B cell (primary cell): ENCODE measurements around the gene INTU. TPM values are rescaled to one million over a fixed set of nuclear protein-coding genes. Genes with fewer than 3 reads are reported as not detected.

ENCODE experiments used
- ATAC-seq: fragments of 200-7000 bp; cut with Tn5 transposase; one replicate; pipeline ENCODE4 v1.10.0; 2021; ENCODE audit warnings: low read depth, mild to moderate bottlenecking, moderate number of reproducible peaks, moderate library complexity
- CTCF ChIA-PET: fragments of 350-600 bp; sonication (Branson Sonifier 250); formaldehyde crosslinking; loops from one replicate; lab custom pipeline; 2021; ENCODE audit warnings: antibody characterized with exemption, inconsistent platforms; lab: Charles Lee
- POLR2A ChIA-PET: fragments of 350-600 bp; sonication (Branson Sonifier 250); formaldehyde crosslinking; loops from one replicate; lab custom pipeline; 2021; ENCODE audit warnings: antibody characterized with exemption; lab: Charles Lee
- DNase-seq: peaks from one replicate; pipeline ENCODE4 v3.0.0; 2013
- H2AFZ ChIP-seq: 2 replicates; pipeline ENCODE4 v1.6.1; 2012; ENCODE audit warnings: mild to moderate bottlenecking, low read depth, low read length; ENCODE audit not compliant: insufficient read depth, poor library complexity, severe bottlenecking
- H3K27ac ChIP-seq, 2 donors: 1 replicate in 1 of 2; 2 replicates in 1 of 2; pipeline ENCODE4 v1.5.1; 2012 to 2013; ENCODE audit warnings: low read length in 2 of 2, mild to moderate bottlenecking in 2 of 2, moderate library complexity in 1 of 2
- H3K27me3 ChIP-seq, 4 experiments: fragments of 200-600 bp in 1 of 4; sonication (generic) in 1 of 4; replicated peaks in 1 of 4; 1 replicate in 2 of 4; 2 replicates in 2 of 4; pipeline versions ENCODE4 v1.6.1 to v1.7.0; 2013 to 2016; ENCODE audit warnings: low read length in 3 of 4, mild to moderate bottlenecking in 2 of 4, mixed read lengths in 1 of 4, moderate library complexity in 1 of 4; ENCODE audit not compliant: insufficient read depth in 4 of 4, control insufficient read depth in 3 of 4; ENCODE audit errors: control extremely low read depth in 1 of 4
- H3K36me3 ChIP-seq, 2 experiments: replicated peaks in 1 of 2; 1 replicate in 1 of 2; 2 replicates in 1 of 2; pipeline versions ENCODE4 v1.6.1 to v1.7.1; 2013; ENCODE audit warnings: low read length in 1 of 2; ENCODE audit not compliant: insufficient read depth in 2 of 2, control insufficient read depth in 1 of 2; ENCODE audit errors: control extremely low read depth in 1 of 2, extremely low read depth in 1 of 2
- H3K4me1 ChIP-seq, 2 donors: fragments of 200-600 bp in 1 of 2; sonication (generic) in 1 of 2; 1 replicate in 1 of 2; 2 replicates in 1 of 2; pipeline versions ENCODE4 v1.5.1 to v1.6.1; 2013 to 2017; ENCODE audit warnings: low read length in 2 of 2; ENCODE audit not compliant: control insufficient read depth in 2 of 2, insufficient read depth in 2 of 2
- H3K4me2 ChIP-seq: replicated peaks from 2 replicates; pipeline ENCODE3; 2012; ENCODE audit warnings: mild to moderate bottlenecking, low read depth, low read length; ENCODE audit not compliant: poor library complexity, severe bottlenecking
- H3K4me3 ChIP-seq, 5 experiments: fragments of 200-600 bp in 1 of 5; sonication (generic) in 1 of 5; 1 replicate in 3 of 5; 2 replicates in 2 of 5; pipeline versions ENCODE4 v1.5.1 to v1.7.0; 2011 to 2016; ENCODE audit warnings: low read length in 4 of 5, mild to moderate bottlenecking in 4 of 5, low read depth in 2 of 5, control low read depth in 1 of 5, moderate library complexity in 1 of 5; ENCODE audit not compliant: insufficient read depth in 1 of 5; ENCODE audit errors: control extremely low read depth in 1 of 5, extremely low read depth in 1 of 5
- H3K79me2 ChIP-seq: fragments of 200-600 bp; sonication (generic); one replicate; pipeline ENCODE4 v1.6.0; 2016; ENCODE audit warnings: low read length; ENCODE audit not compliant: control insufficient read depth, insufficient read depth
- H3K9ac ChIP-seq: fragments of 200-600 bp; sonication (generic); 2 replicates; pipeline ENCODE4 v1.6.1; 2017; ENCODE audit warnings: mild to moderate bottlenecking, low read length, moderate library complexity
- H3K9me3 ChIP-seq, 3 donors: one replicate each; pipeline versions ENCODE4 v1.6.1 to v1.7.1; 2013; ENCODE audit warnings: low read length in 2 of 3; ENCODE audit not compliant: control insufficient read depth in 2 of 3, insufficient read depth in 1 of 3; ENCODE audit errors: control extremely low read depth in 1 of 3
- H4K20me1 ChIP-seq: 2 replicates; pipeline ENCODE4 v1.6.0; 2012; ENCODE audit warnings: mild to moderate bottlenecking, low read length; ENCODE audit not compliant: insufficient read depth, control insufficient read depth, poor library complexity, severe bottlenecking
- H3K27ac Mint-ChIP-seq: one replicate; pipeline ENCODE4 v1.8.0; 2021; ENCODE audit warnings: mixed read lengths
- H3K27me3 Mint-ChIP-seq: one replicate; pipeline ENCODE4 v1.8.0; 2021; ENCODE audit warnings: mixed read lengths
- H3K4me1 Mint-ChIP-seq: one replicate; pipeline ENCODE4 v1.8.0; 2021; ENCODE audit warnings: mixed read lengths
- H3K4me3 Mint-ChIP-seq: one replicate; pipeline ENCODE4 v1.8.0; 2021; ENCODE audit warnings: mixed read lengths
- H3K9me3 Mint-ChIP-seq: one replicate; pipeline ENCODE4 v1.8.0; 2022; ENCODE audit warnings: mixed read lengths; ENCODE audit not compliant: insufficient read depth
- EZH2 ChIP-seq: IDR thresholded peaks from 2 replicates; pipeline ENCODE4 v1.6.1; 2012; ENCODE audit warnings: borderline replicate concordance, low read depth, mild to moderate bottlenecking, moderate library complexity, low read length; ENCODE audit not compliant: insufficient read depth, poor library complexity, severe bottlenecking
- WGBS: methylation state at CpG from one replicate; pipeline ENCODE4 v1.1.5; 2013; ENCODE audit warnings: missing lambda C conversion rate; ENCODE audit not compliant: insufficient coverage; 5-methylcytosine and 5-hydroxymethylcytosine counted together
- intact Hi-C: fragments of 100-400 bp; cut with micrococcal nuclease; formaldehyde crosslinking; loops from one replicate; pipeline ENCODE4 v1.10.0; 2022
- polyA plus RNA-seq: library from polyadenylated mRNA; depleted of rRNA; stranded (reverse); fragments of >200 nt; gene quantifications from 2 replicates; pipeline ENCODE4 v1.2.3, GENCODE V29; 2012
- total RNA-seq, 2 donors: library from RNA; stranded (reverse); fragments of 120-200 nt in 1 of 2; gene quantifications; 1 replicate in 1 of 2; 2 replicates in 1 of 2; pipeline versions ENCODE4 v1.2.3 to v1.2.4, GENCODE V29; 2013 to 2022
- TF ChIP-seq, protein P1 (sequence below): fragments of 200-600 bp; IDR thresholded peaks from one replicate; pipeline ENCODE4 v1.8.0; 2022; ENCODE audit warnings: antibody characterized with exemption, mild to moderate bottlenecking

Gene INTU
- total and polyA plus RNA-seq, 2 donors (not counting 1 experiment from before 2014, with no cell fraction given), result not detected

DNA sequence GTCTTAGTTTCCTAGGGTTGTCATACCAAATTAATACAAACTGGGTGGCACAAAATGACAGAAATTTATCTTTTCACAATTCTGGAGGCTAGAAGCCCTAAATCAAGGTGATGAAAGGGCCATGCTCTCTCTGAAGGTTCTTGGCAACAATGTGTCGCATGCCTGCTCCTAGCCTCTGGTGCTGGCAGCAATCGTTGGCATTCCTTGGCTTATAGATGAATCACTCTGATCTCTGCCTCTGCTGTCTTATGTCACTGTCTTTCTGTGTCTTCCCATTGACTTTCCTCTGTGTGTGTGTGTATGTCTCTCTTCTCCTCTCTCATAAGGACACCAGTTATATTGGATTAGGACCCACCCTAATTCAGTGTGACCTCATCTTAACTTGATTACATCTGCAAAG is 15.9 kb upstream of the INTU start:
- Histone ChIP-seq H3K4me2 (no peak overlapping the region), H2AFZ (no peak overlapping the region), H3K79me2 (no peaks in the 10 kb centered on the region), H3K36me3 (no peaks in the 10 kb centered on the region), H3K4me1 (no peaks in the 10 kb centered on the region), H3K9ac (no peak overlapping the region), H3K4me3 (no peak overlapping the region), H3K27me3 (peaks cover 0 to 10% (median 3%) of the 10 kb centered on the region in 4 experiments), H4K20me1 (no peaks in the 10 kb centered on the region), H3K27ac (no peak overlapping the region), H3K9me3 (peaks cover 0 to 2% (median 0%) of the 10 kb centered on the region in 3 donors)
- ATAC-seq (no peak), DNase-seq (no peak)
- H3K27me3 Mint-ChIP-seq, result peaks cover 38% of the 10 kb centered on the region
- intact Hi-C loops, result no loop called here
- no peak overlapping the region for H3K27ac Mint-ChIP-seq
- no peak overlapping the region for H3K4me3 Mint-ChIP-seq
- 83% methylated on average over 2 of the region's 2 CpGs for WGBS
- no peak for TF ChIP-seq EZH2
- TF ChIP-seq, protein P1, sequence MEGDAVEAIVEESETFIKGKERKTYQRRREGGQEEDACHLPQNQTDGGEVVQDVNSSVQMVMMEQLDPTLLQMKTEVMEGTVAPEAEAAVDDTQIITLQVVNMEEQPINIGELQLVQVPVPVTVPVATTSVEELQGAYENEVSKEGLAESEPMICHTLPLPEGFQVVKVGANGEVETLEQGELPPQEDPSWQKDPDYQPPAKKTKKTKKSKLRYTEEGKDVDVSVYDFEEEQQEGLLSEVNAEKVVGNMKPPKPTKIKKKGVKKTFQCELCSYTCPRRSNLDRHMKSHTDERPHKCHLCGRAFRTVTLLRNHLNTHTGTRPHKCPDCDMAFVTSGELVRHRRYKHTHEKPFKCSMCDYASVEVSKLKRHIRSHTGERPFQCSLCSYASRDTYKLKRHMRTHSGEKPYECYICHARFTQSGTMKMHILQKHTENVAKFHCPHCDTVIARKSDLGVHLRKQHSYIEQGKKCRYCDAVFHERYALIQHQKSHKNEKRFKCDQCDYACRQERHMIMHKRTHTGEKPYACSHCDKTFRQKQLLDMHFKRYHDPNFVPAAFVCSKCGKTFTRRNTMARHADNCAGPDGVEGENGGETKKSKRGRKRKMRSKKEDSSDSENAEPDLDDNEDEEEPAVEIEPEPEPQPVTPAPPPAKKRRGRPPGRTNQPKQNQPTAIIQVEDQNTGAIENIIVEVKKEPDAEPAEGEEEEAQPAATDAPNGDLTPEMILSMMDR, result no peak
- POLR2A ChIA-PET, result no interaction called here
- H3K9me3 Mint-ChIP-seq, result no peaks in the 10 kb centered on the region
- H3K4me1 Mint-ChIP-seq, result no peaks in the 10 kb centered on the region
- CTCF ChIA-PET, result no interaction called here

DNA sequence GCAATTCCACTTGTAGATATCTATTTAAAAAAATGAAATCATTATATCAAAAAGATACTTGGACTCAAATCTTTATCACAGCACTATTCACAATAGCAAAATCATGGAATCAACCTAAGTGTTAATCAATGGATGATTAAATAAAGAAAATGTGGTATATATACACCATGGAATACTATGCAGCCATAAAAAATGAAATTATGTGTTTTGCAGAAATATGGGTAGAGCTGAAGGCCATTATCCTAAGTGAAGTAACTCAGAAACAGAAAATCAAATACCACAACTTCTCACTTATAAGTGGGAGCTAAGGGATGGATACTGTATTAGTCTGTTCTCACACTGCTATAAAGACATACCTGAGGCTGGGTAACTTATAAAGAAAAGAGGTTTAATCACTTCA is 14.3 kb upstream of the INTU start:
- H3K4me2 ChIP-seq, result no peak overlapping the region
- CTCF ChIA-PET, result no interaction called here
- no peaks in the 10 kb centered on the region for H3K79me2 ChIP-seq
- peaks cover 0 to 3% (median 2%) of the 10 kb centered on the region in 3 donors for H3K9me3 ChIP-seq
- H3K9me3 Mint-ChIP-seq, result no peaks in the 10 kb centered on the region
- no peak overlapping the region for H3K9ac ChIP-seq
- no peak overlapping the region for H2AFZ ChIP-seq
- TF ChIP-seq EZH2, result no peak
- TF ChIP-seq, protein P1, result no peak
- no peak overlapping the region for H3K4me3 ChIP-seq
- ATAC-seq, result no peak
- POLR2A ChIA-PET, result no interaction called here
- no peaks in the 10 kb centered on the region for H3K36me3 ChIP-seq
- peaks cover 8 to 9% of the 10 kb centered on the region in 2 donors for H3K4me1 ChIP-seq
- H3K4me1 Mint-ChIP-seq, result peaks cover 4% of the 10 kb centered on the region
- H3K27ac ChIP-seq, result no peak overlapping the region
- H4K20me1 ChIP-seq, result no peaks in the 10 kb centered on the region
- no peak for DNase-seq
- intact Hi-C loops, result no loop called here
- H3K27ac Mint-ChIP-seq, result no peak overlapping the region
- peaks cover 42% of the 10 kb centered on the region for H3K27me3 Mint-ChIP-seq
- peaks cover 0 to 19% (median 5%) of the 10 kb centered on the region in 4 experiments for H3K27me3 ChIP-seq
- H3K4me3 Mint-ChIP-seq, result no peak overlapping the region
